ENCODE measurements around the gene UTP14C. TPM values are rescaled to one million over a fixed set of nuclear protein-coding genes. Genes with fewer than 3 reads are reported as not detected.
A peak's percentile ranks its signal among the peaks of the same experiment; 100 is the strongest.
"Not testable (repeated sequence)": the region's sequence is repeated elsewhere in the genome, so short reads cannot be mapped to it uniquely, and the experiment has no call there.

Gene UTP14C
- polyA plus RNA-seq, 4 donors, result 31.7 to 36.7 (median 34.7) TPM

DNA sequence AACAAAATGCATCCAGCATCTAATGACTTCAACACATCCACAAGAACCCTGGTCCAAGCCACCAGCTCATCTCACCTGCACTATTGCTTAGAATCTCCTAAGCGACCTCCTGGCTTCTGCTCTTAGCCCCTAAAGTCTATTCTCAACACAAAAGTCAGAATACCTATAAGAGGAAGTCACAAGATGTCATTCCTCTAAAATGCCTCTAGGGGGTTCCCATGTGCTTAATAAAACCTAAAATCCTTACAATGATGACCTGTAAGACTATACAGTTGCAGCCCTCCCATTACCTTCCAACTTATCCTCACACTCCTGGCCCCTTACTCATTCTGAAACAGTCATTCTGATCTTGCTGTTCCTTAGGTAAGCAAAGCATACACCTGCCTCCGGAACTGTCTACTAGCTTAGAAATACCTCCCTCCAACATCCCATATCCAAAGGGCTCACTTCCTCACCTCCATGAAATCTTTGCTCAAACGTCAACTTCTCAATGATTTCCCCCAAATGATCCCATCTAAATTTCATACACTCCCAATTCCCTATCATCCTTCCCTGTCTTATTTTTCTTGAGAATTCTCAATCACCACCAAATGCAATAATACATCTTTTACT, 23.3 kb upstream of the UTP14C start:
- no peak for DNase-seq (ENCODE audit: low read depth in 4 of 4, low spot score in 3 of 4)

DNA sequence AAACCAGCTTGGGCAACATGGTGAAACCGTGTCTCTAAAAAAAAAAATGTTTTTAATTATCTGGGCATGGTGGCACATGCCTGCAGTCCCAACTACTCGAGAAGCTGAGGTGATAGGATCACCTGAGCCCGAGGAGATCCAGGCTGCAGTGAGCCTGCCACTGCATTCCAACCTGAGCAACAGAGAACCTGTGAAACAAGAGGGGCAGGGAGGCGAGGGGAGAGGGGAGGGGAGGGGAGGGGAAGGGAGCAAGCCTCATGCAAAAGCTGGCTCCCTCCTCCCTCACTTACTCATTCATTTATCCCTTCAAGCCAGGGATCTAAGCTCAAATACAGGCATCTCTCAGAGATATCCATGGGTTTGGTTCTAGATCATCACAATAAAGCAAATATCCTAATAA, 22.1 kb upstream of the UTP14C start:
- DNase-seq (ENCODE audit: low read depth in 4 of 4, low spot score in 3 of 4), result no peak

GRCh38 chr13:52003541-52003940, 20.9 kb upstream of the UTP14C start:
- DNase-seq (ENCODE audit: low read depth in 4 of 4, low spot score in 3 of 4), result no peak

DNA sequence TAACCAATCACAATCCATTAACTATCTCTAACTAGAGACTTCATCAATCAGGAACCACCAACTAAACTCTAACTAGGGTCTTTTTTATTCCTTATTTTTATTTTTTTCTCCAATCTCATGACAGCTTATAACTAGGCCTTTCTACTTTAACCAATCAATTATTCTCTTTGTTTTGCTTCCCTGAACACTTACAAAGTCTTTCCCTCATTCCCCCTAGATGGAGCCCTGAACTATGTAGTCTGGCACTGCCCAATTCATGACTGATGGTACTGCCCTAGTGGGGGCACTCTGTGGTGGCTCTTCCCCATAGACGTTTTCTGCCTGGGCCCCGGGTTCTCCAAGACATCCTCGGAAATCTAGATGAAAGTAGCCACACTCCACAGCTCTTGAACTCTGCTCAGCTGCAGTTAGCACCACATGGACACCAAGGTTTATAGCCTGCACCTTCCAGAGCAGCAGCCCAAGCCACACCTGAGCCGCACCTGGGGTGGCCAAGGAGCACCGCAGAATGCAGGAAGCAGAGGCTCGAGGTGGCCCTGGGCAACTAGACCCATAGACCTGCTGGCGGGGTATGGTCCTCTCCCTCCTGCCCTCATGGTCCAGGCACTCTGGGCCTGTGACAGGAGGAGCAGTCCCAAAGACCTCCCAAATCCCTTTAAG, 19.9 kb upstream of the UTP14C start:
- DNase-seq (ENCODE audit: low read depth in 4 of 4, low spot score in 3 of 4), result no peak

GRCh38 chr13:52005841-52006522, 18.5 kb upstream of the UTP14C start:
- no peak for DNase-seq (ENCODE audit: low read depth in 4 of 4, low spot score in 3 of 4)

DNA sequence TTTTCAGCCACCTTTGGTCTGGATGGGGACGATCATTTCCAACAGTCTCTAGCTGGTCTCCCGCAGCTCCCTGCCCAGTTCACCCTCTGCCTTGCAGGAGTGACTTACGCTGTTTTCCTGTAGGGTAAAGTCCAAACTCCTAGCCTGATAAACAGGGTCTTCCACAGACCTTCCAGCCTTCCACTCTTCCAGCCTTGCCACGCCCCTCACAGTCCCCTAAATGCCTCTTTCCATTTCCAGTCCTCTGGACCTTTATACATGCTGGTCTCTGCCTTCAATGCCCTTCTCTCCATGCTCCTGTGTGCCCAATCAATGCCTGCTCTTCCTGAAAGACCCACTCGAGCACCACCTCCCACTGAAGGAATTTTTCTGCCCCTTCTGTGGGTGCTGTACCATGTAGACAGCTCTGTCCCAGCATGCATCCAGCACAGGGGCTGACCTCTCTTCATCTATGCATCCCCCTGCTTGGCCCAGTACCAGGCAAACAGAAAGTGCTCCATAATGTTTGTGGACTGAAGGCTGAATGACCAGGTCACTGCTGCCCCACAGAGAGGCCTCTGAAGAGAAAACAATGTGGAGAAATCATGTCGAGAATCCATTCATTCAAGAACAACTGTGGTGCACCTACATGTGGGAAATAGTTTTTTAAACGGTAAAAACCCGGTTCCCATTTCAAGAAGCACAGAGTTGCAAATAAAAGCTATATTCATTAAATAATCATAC, 17.8 kb upstream of the UTP14C start:
- DNase-seq (ENCODE audit: low read depth in 4 of 4, low spot score in 3 of 4), result no peak

GRCh38 chr13:52009946-52010345, 14.5 kb upstream of the UTP14C start:
- DNase-seq (ENCODE audit: low read depth in 4 of 4, low spot score in 3 of 4), result no peak

GRCh38 chr13:52010890-52011631, 13.4 kb upstream of the UTP14C start, which contains the start of gene ATP7B:
ATP7B (minus strand) TSS chr13:52011450; CDS start chr13:52011337, 113 bp downstream.
- DNase-seq (ENCODE audit: low read depth in 4 of 4, low spot score in 3 of 4), result no peak

DNA sequence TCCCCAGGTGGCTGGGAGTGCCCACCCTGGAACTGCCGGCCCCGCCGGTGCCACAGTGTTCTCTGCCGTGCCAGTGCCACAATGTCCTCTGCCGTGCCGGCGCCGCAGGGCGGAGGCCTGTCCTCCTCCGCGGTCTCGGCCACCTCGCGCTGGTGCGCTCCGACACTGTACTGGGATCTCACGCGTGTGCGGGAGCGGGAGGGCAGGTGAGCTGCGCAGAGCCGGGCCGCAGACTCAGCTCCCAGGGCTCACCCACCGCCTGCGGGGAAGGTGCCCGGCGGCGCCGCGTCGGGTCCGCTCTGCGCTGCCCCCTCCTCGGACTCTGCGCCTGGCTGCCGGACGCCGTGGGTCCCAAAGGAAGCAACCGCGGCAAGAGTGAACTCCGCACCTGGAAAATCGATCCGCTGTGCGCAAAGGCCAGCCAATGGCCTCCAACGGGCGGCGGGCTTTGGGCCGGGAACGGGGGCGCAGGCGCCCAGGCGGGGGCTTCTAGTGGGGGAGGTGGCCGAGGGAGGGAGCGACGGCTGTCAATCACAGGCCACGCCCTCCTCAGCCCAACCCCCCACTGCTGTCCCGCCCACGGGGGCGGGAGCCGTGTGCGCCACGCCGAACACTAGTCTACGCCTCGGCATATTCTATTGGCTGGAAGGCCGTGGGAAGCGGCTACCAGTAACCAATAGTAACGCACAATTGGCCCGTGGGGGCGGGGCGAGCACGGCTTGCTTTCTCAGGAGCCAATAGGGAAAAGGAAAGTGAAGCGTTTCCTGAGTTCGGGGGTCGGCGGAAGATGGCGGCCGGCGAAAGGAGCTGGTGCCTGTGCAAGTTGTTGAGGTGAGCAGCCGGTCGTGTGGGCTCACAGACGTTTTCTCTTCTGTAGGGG, 12.6 kb upstream of the UTP14C start, which contains the start of gene ALG11:
ALG11 (plus strand) TSS at position 767 of the 880 bp plus-strand sequence; CDS start at position 788, 21 bp downstream.
- peak; percentile 95 to 98 (median 96) for DNase-seq (ENCODE audit: low read depth in 4 of 4, low spot score in 3 of 4)

DNA sequence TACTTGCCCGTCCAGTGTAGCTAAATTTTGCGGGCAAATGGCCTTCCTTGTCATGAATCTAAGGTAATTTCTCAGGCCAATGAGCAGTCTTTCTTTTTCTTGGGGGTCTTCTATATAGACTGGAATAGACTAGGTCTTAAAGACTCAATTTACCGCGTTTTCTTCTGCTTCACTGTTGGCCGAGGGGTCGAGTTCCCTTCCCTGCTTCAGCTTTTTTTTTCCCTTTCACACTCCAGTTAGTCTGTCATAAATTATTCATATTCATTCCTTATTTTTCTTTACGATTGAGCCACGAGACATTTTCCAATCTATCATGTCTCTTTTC, 12.0 kb upstream of the UTP14C start:
- DNase-seq (ENCODE audit: low read depth in 4 of 4, low spot score in 3 of 4), result no peak

DNA sequence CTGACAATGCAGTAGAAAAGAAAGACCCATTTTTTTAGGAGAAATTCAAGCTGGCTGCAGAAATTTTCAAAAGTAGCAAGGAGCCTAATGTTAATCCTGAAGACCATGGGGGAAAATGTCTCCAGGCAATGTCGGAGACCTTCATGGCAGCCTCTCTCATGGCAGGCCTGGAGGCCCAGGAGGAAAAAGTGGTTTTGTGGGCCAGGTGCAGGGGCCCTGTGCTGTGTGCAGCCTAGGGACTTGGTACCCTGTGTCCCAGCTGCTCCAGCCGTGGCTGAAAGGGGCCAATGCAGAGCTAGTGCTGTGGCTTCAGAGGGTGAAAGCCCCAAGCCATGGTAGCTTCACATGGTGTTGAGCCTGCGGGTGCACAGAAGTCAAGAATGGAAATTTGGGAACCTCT, 8.2 kb upstream of the UTP14C start:
- DNase-seq (ENCODE audit: low read depth in 4 of 4, low spot score in 3 of 4), result no peak

- no peak for DNase-seq (ENCODE audit: low read depth in 4 of 4, low spot score in 3 of 4)
Observed at GRCh38 chr13:52020191-52020590, 4.3 kb upstream of the UTP14C start.

DNA sequence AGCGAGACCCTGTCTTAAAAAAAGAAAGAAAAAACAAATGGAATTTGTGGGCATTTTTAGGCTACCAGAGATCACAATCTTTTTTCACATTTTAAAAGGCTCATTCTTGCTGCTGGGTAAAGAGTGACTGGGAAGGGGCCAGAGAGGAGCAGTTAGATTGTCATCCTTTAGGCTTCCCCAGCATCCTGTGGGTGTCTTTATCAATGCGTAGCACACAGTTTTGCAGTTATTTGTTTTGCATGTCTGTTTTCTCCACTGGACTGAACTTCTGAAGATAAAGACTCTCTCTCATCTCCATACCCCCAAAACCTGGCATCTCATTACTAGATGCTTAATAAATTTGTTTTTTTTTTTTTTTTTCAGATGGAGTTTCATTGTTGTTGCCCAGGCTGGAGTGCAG, 2.1 kb upstream of the UTP14C start:
- no peak for DNase-seq (ENCODE audit: low read depth in 4 of 4, low spot score in 3 of 4)

DNA sequence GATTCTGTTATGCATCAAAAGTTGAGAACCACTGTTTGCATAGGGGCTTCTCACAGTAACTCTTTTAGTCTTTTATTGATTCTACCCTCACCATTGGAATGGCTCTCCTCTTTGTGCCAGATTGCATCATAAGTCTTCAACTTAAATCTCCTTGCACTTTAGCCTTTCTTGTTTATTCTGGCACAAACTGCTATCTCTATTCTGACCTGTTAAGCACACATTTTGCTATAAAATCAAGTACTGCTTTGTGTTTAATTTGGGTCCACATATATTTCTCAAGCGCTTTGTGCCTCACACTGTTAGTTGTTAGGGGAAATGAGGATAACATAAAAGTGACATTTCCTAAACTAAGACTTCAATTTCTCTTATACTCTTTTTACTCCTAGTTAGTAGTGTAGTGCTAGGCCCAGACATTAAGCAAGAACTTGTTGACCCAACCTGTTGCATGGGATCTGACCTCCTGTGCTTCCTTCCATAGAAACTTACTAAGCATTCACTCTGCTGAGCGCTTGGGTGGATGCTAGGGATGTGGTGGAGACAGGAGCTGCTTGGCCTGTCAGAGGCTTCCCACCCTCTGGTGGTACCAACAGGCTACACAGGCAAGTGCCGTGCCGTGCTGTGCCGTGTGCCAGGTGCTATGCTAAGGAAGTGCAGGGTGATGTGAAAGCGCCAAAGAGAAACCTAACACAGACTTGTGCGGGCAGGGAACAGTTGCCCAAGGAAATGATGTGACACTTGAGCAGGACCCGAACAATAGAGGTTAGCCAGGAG, 1.2 kb downstream of the UTP14C start:
- DNase-seq (ENCODE audit: low read depth in 4 of 4, low spot score in 3 of 4), result no peak

GRCh38 chr13:52026246-52026626, 1.7 kb downstream of the UTP14C start:
- no peak for DNase-seq (ENCODE audit: low read depth in 4 of 4, low spot score in 3 of 4)

- DNase-seq (ENCODE audit: low read depth in 4 of 4, low spot score in 3 of 4), result no peak
Observed at GRCh38 chr13:52027832-52028231, 3.3 kb downstream of the UTP14C start.

DNA sequence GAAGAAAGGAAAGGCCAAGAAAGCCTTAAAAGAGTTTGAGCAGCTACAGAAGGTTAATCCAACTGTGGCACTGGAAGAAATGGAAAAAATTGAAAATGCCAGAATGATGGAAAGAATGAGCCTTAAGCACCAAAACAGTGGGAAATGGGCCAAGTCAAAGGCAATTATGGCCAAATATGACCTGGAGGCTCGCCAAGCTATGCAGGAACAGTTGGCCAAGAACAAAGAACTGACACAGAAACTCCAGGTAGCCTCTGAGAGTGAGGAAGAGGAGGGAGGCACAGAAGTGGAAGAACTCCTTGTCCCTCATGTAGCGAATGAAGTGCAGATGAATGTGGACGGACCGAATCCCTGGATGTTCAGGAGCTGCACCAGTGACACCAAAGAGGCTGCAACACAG, 5.1 kb downstream of the UTP14C start:
- DNase-seq (ENCODE audit: low read depth in 4 of 4, low spot score in 3 of 4), result no peak

DNA sequence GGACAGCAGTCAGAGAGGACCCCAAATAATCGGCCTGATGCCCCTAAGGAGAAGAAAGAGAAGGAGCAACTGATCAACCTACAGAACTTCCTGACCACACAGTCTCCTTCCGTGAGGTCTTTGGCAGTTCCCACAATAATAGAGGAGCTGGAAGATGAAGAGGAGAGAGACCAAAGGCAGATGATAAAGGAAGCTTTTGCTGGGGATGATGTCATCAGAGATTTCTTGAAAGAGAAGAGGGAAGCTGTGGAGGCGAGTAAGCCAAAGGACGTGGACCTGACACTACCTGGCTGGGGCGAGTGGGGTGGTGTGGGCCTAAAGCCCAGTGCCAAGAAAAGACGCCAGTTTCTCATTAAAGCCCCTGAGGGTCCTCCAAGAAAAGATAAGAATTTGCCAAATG, 5.9 kb downstream of the UTP14C start:
- not testable (repeated sequence) for DNase-seq (ENCODE audit: low read depth in 4 of 4, low spot score in 3 of 4)

GRCh38 chr13:52033039-52033438, 8.5 kb downstream of the UTP14C start:
- no peak for DNase-seq (ENCODE audit: low read depth in 4 of 4, low spot score in 3 of 4)
